HG03378 (cell line): Measurements from ENCODE around the gene GNL3L.
"Not testable (repeated sequence)": the region's sequence is repeated elsewhere in the genome, so short reads cannot be mapped to it uniquely, and the experiment has no call there.

Experiments
- ATAC-seq: cut with Tn5 transposase; IDR thresholded peaks from one replicate; pipeline ENCODE4 v1.9.1; 2021; ENCODE audit warnings: mild to moderate bottlenecking, moderate library complexity; ENCODE audit not compliant: unreplicated experiment

GNL3L gene

GRCh38 chrX:54551801-54552200 is 21.8 kb downstream of the GNL3L start:
- ATAC-seq = no peak

- not testable (repeated sequence) for ATAC-seq
These were observed 25.0 kb downstream of the GNL3L start for GRCh38 chrX:54555006-54555405.

GRCh38 chrX:54560411-54560810 is 30.4 kb downstream of the GNL3L start:
- ATAC-seq = no peak

GRCh38 chrX:54561622-54562021 is 31.6 kb downstream of the GNL3L start:
- no peak for ATAC-seq

GRCh38 chrX:54564936-54565335 is 34.9 kb downstream of the GNL3L start:
- no peak for ATAC-seq

GRCh38 chrX:54570332-54570731 is 40.3 kb downstream of the GNL3L start:
- ATAC-seq = no peak

GRCh38 chrX:54572641-54573040 is 42.6 kb downstream of the GNL3L start:
- ATAC-seq = not testable (repeated sequence)

GRCh38 chrX:54597728-54598127 is 67.7 kb downstream of the GNL3L start:
- ATAC-seq = no peak

GRCh38 chrX:54602563-54602962 is 72.5 kb downstream of the GNL3L start:
- ATAC-seq = no peak
